Fibroblast of the aortic adventitia (primary cell): Measurements from ENCODE around the gene FOXP3. TPM values are rescaled to one million over a fixed set of nuclear protein-coding genes. Genes with fewer than 3 reads are reported as not detected.

Experiments used
- DNase-seq: peaks from one replicate; pipeline ENCODE4 v3.0.0-alpha.2; 2010; ENCODE audit warnings: low read depth
- H3K4me3 ChIP-seq: 2 replicates; pipeline ENCODE4 v1.5.1; 2011; ENCODE audit warnings: low read depth, mild to moderate bottlenecking, control low read depth, low read length, moderate library complexity
- CTCF ChIP-seq: IDR thresholded peaks from 2 replicates; pipeline ENCODE4 v1.5.1; 2011; ENCODE audit warnings: mild to moderate bottlenecking, low read length, control low read depth, inconsistent platforms; ENCODE audit not compliant: insufficient read depth
- total RNA-seq: library from RNA; depleted of rRNA; stranded (reverse); fragments of >200 nt; gene quantifications from 2 replicates; pipeline ENCODE4 v1.2.3, GENCODE V29; 2012; ENCODE audit warnings: low replicate concordance

The FOXP3 gene
- total RNA-seq, 1 donor = not detected

GRCh38 chrX:49232525-49232924 is 32.0 kb downstream of the FOXP3 start:
- no peak for TF ChIP-seq CTCF
- no peak overlapping the region for H3K4me3 ChIP-seq
- DNase-seq = no peak

DNA sequence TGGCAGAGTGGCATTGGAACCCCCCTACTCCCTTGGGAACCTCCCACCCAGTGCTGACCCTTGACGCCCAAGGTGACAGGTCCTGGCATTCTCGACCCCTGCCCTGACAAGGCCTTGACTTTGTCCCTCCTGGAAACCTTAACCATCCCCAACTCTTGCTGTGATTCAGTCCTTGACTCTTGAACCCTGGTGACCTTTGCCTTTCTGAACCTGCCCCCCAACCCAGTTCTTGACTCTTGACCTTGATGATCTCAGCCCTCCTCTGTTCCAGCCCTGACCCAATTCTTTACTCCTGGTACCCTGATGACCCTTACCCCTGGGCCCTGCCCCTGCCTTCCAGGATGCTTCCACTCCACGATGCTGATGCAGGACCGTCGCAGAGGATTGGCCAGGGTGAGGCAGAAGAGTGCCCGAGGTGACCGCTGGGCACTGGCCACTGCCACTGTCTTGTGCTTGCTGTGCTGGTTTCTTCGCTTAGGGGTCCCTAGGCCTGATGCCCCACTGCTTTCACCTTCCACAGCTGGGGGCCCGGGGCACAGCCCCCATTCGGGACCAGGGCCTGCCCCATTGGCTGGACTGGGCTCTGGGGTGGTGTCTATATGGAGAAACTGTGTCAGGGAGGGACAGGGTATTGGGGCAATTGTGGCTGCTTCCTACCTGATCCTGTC is 33.0 kb downstream of the FOXP3 start:
- no peak overlapping the region for H3K4me3 ChIP-seq
- no peak for DNase-seq
- no peak for TF ChIP-seq CTCF

GRCh38 chrX:49230500-49231232 is 33.8 kb downstream of the FOXP3 start:
- no peak for DNase-seq
- H3K4me3 ChIP-seq = no peak overlapping the region
- no peak for TF ChIP-seq CTCF

GRCh38 chrX:49228185-49228584 is 36.3 kb downstream of the FOXP3 start:
- DNase-seq = no peak
- TF ChIP-seq CTCF = no peak
- H3K4me3 ChIP-seq = no peak overlapping the region

DNA sequence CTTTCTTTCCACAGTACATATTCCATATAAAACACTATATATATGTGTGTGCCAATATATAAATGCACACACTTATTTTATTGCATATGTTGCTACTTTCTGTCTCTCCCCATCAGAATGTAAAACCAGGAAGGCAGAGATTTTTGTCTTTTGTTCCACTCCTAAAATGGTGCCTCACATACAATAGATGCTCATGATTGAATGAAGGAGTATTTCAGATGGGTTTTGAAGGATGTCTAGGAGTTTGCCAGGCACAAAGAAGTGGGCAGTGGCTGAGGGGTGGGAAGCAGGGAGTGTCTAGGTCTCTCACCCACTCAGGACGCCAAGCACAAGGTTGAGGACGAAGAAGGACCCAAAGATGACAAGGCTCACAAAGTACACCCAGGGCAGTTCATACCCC is 36.8 kb downstream of the FOXP3 start:
- H3K4me3 ChIP-seq = no peak overlapping the region
- no peak for DNase-seq
- no peak for TF ChIP-seq CTCF

GRCh38 chrX:49226946-49227345 is 37.6 kb downstream of the FOXP3 start:
- no peak for TF ChIP-seq CTCF
- DNase-seq = no peak
- H3K4me3 ChIP-seq = no peak overlapping the region

- TF ChIP-seq CTCF = no peak
- no peak overlapping the region for H3K4me3 ChIP-seq
- DNase-seq = no peak
Measured at GRCh38 chrX:49225858-49226257, 38.7 kb downstream of the FOXP3 start.
